Gastrocnemius medialis (tissue), 4 donors: ENCODE data around the gene UCK2. TPM values are rescaled to one million over a fixed set of nuclear protein-coding genes. Genes with fewer than 3 reads are reported as not detected.
A peak's percentile ranks its signal among the peaks of the same experiment; 100 is the strongest.

Experiments used
- ATAC-seq, 2 donors: fragments of 150-250 bp; one replicate each; pipeline ENCODE4 v1.9.1; 2016
- DNase-seq, 2 donors: peaks; one replicate each; pipeline ENCODE4 v3.0.0-alpha.2; 2019
- H3K27ac ChIP-seq, 4 donors: fragments of 200-600 bp; sonication (generic); 1 replicate in 1 of 4; 2 replicates in 3 of 4; pipeline ENCODE4 v1.5.1; 2016 to 2018; ENCODE audit warnings: mild to moderate bottlenecking in 2 of 4, moderate library complexity in 1 of 4
- H3K27me3 ChIP-seq, 3 donors: fragments of 200-600 bp; sonication (generic) in 2 of 3; 1 replicate in 1 of 3; 2 replicates in 2 of 3; pipeline versions ENCODE4 v1.5.1 to v1.6.0; 2016 to 2019; ENCODE audit warnings: mild to moderate bottlenecking in 1 of 3, moderate library complexity in 1 of 3
- H3K36me3 ChIP-seq, 2 donors: fragments of 200-600 bp; sonication (generic) in 1 of 2; one replicate each; pipeline ENCODE4 v1.5.1; 2017 to 2018
- H3K4me1 ChIP-seq, 2 donors: fragments of 200-600 bp; sonication (generic) in 1 of 2; one replicate each; pipeline ENCODE4 v1.5.1; 2016 to 2017; ENCODE audit warnings: mild to moderate bottlenecking in 2 of 2
- H3K4me3 ChIP-seq, 4 donors: fragments of 200-600 bp; sonication (generic) in 3 of 4; 1 replicate in 1 of 4; 2 replicates in 3 of 4; pipeline ENCODE4 v1.5.1; 2016 to 2019; ENCODE audit warnings: mild to moderate bottlenecking in 2 of 4
- H3K9me3 ChIP-seq, 3 donors: fragments of 200-600 bp; sonication (generic) in 2 of 3; 1 replicate in 1 of 3; 2 replicates in 2 of 3; pipeline ENCODE4 v1.5.1; 2016 to 2019
- POLR2A ChIP-seq, 2 donors: fragments of 450-650 bp; IDR thresholded peaks; one replicate each; pipeline ENCODE4 v1.6.1; 2017; ENCODE audit warnings: antibody characterized with exemption in 2 of 2, mild to moderate bottlenecking in 2 of 2, moderate library complexity in 2 of 2
- in situ Hi-C, 4 donors: fragments of 200-750 bp; cut with MboI; loops; one replicate each; pipeline versions ENCODE4 v1.15.0 to v1.8.0; 2017; ENCODE audit warnings: low sequenced_read_pairs in 4 of 4
- intact Hi-C: fragments of 100-400 bp; cut with DNase I; formaldehyde crosslinking; loops from one replicate; pipeline ENCODE4 v1.15.1; 2023; ENCODE audit warnings: low total_unique reads
- total RNA-seq, 4 donors: library from RNA; depleted of rRNA; stranded (reverse); fragments of >200 nt; gene quantifications; one replicate each; pipeline versions ENCODE4 v1.1.0 to v1.2.3, GENCODE V29; 2016
- TF ChIP-seq, protein P1 (sequence below), 5 experiments: fragments of 450-650 bp in 3 of 5; fragments of 200-600 bp in 2 of 5; sonication (generic) in 2 of 5; IDR thresholded peaks in 4 of 5; conservative IDR thresholded peaks in 1 of 5; 1 replicate in 4 of 5; 2 replicates in 1 of 5; pipeline ENCODE4 v1.5.1; 2016 to 2019; ENCODE audit warnings: antibody characterized with exemption in 5 of 5, mild to moderate bottlenecking in 3 of 5, moderate library complexity in 3 of 5

Gene UCK2
- total RNA-seq, 4 donors from 2014 or later, result 14.0 to 32.7 (median 24.1) TPM

DNA sequence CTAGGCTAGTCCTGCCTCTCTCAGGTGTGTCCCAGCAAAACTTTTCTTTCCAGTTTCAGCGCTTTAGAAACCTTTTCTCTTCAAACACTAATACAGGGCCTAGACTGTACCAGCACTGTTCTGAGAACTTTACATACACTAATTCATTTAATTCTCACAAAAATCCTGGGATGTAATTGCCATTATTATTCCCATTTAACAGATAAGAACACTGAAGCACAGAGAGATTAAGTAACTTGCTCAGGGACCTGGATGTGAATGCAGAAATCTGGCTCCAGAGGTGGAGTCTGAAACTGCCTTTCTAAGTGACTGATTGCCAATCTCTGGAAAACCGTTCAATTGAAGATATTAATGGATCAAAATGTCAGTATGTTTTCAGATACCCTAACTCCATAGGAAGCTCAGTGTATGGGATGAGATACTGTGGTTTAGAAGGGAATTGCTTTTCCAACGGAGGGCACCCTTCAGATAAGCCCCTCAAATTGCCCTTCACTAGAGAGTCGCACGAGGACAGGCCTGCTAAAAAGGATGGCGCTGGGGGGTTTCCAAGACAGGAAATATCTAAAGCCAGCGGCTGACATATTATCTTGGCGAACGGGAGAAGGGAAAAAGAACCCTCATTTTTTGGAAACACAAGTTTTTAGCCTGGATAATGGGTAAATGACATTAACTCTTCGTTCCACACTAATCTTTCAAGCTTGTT is 698 bp upstream of the UCK2 start:
- TF ChIP-seq POLR2A (IDR thresholded peaks at IDR 0.05), result no peak
- TF ChIP-seq, protein P1, sequence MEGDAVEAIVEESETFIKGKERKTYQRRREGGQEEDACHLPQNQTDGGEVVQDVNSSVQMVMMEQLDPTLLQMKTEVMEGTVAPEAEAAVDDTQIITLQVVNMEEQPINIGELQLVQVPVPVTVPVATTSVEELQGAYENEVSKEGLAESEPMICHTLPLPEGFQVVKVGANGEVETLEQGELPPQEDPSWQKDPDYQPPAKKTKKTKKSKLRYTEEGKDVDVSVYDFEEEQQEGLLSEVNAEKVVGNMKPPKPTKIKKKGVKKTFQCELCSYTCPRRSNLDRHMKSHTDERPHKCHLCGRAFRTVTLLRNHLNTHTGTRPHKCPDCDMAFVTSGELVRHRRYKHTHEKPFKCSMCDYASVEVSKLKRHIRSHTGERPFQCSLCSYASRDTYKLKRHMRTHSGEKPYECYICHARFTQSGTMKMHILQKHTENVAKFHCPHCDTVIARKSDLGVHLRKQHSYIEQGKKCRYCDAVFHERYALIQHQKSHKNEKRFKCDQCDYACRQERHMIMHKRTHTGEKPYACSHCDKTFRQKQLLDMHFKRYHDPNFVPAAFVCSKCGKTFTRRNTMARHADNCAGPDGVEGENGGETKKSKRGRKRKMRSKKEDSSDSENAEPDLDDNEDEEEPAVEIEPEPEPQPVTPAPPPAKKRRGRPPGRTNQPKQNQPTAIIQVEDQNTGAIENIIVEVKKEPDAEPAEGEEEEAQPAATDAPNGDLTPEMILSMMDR (IDR thresholded peaks at IDR 0.05 in 4 of 5, conservative IDR thresholded peaks at IDR 0.05 in 1 of 5), result no peak
- no peaks in the 10 kb centered on the region for H3K9me3 ChIP-seq
- peak overlapping the region; percentile 87 to 97 (median 96) for H3K27ac ChIP-seq
- DNase-seq (no peak), ATAC-seq (no peak)
- H3K27me3 ChIP-seq, result no peaks in the 10 kb centered on the region
- H3K4me1 ChIP-seq, result peaks cover 8 to 9% of the 10 kb centered on the region in 2 donors
- no peaks in the 10 kb centered on the region for H3K36me3 ChIP-seq
- intact Hi-C loops (loop anchor here (2.0 to 10.0 kb wide), 5 partner anchors 59 to 442 kb away; partner anchors contain the start of genes ALDH9A1 and TMCO1), in situ Hi-C loops (loop anchor here in 3 of 4 donors (10.0 kb wide), 2 partner anchors 78 to 88 kb away; no protein-coding TSS in a partner anchor)
- peak overlapping the region; percentile 78 to 99 (median 85) for H3K4me3 ChIP-seq

DNA sequence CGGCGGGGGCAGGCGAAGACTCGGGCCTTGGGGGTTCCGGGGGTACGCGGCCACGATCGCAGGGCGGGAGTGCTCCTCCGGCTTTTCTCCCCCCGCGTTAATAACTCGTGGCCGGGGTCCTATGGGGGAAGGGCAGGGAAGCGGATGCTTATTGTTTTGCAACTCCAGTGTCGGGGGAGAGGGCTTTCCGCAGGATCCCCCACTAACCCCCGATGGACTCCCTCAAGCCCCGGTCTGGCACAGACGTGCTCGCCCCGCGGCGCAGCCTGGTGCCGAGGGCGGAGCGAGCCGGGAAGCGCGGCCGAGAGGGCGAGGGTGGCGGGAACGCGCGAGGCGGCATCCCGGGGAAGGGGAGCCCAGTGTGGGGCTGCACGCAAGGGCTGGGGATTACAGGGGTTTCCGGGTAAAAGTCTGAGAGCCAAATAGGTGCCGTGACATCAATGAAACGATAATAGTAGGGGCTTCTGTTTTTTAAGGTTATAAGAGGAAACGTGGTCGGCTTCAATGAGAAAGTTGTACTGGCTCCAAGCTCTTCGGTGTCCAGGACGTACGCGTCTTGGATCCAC is 772 bp downstream of the UCK2 start:
- DNase-seq (peak in 1 of 2 donors; percentile 31), ATAC-seq (peak; percentile 45)
- intact Hi-C loops, result loop anchor here (2.0 to 10.0 kb wide), 4 partner anchors 29 to 443 kb away; partner anchors contain the start of genes ALDH9A1 and TMCO1

DNA sequence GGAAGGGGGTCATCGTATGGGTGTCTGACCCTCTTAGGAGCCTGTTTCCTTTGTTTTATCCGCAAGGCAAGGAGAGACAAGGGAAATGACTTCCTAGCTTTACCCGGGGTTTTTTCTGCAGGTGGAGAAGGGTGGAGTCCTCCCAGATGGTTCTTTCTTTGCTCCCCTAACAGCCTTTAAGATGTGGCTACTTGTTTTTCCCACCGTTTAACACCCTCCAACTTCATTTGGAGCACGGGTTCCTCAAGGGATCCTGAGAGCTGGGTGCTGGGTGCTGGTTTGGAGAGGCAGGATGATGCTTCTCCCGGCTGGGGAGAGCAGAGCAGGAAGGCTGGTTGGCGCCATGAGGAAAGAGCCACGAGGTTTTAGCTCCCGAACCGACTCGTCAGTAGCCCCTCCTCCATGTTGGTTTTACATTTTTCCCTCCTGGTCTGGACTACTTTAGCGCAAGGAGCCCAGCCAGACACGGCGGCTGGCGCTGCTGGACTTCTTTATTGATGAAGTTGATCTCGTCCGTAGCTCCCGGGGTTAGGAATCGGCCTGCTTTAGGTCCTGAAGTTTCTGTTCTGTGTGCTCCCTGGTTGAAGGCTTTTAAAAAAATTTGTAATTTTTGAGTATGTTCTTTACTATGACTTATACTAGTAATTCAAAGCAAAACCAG is 1.4 kb downstream of the UCK2 start:
- in situ Hi-C loops, result loop anchor here in 3 of 4 donors (10.0 kb wide), 2 partner anchors 76 to 86 kb away; no protein-coding TSS in a partner anchor
- TF ChIP-seq POLR2A (IDR thresholded peaks at IDR 0.05), result peak in 1 of 2 donors; percentile 21
- TF ChIP-seq, protein P1 (IDR thresholded peaks at IDR 0.05 in 4 of 5, conservative IDR thresholded peaks at IDR 0.05 in 1 of 5), result no peak
- peak; percentile 23 to 35 for DNase-seq

More for the DNA sequence above, 772 bp downstream of the UCK2 start:
- no peaks in the 10 kb centered on the region for H3K27me3 ChIP-seq
- no peak for TF ChIP-seq POLR2A (IDR thresholded peaks at IDR 0.05)
- TF ChIP-seq, protein P1 (IDR thresholded peaks at IDR 0.05 in 4 of 5, conservative IDR thresholded peaks at IDR 0.05 in 1 of 5), result peak in 1 of 5 experiments; percentile 4
- in situ Hi-C loops, result loop anchor here in 3 of 4 donors (10.0 kb wide), 2 partner anchors 77 to 87 kb away; no protein-coding TSS in a partner anchor
- peak overlapping the region; percentile 87 to 97 (median 96) for H3K27ac ChIP-seq
- H3K4me3 ChIP-seq, result peak overlapping the region; percentile 78 to 99 (median 85)
- H3K9me3 ChIP-seq, result no peaks in the 10 kb centered on the region
- H3K36me3 ChIP-seq, result no peaks in the 10 kb centered on the region
- H3K4me1 ChIP-seq, result peaks cover 8 to 10% of the 10 kb centered on the region in 2 donors

DNA sequence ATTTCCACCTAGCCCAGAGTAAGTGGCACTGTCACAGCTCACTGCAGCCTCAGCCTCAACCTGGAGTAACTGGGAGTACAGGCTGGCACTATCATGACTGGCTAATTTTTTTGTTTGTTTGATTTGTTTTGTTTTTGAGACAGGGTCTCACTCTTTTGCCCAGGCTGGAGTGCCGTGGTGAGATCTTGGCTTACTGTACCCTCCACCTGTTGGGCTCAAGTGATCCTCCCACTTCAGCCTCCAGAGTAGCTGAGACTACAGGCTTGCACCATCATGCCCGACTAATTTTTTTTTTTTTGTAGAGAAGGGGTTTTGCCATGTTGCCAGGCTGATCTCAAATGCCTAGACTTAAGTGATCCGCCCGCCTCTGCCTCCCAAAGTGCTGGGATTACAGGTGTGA is 2.5 kb downstream of the UCK2 start:
- DNase-seq, result no peak
- Histone ChIP-seq H3K27ac (peak overlapping the region in 3 of 4 donors; percentile 87 to 97 (median 97)), H3K9me3 (no peaks in the 10 kb centered on the region), H3K4me1 (peaks cover 8 to 18% of the 10 kb centered on the region in 2 donors), H3K36me3 (no peaks in the 10 kb centered on the region), H3K4me3 (no peak overlapping the region), H3K27me3 (no peaks in the 10 kb centered on the region)
- in situ Hi-C loops (loop anchor here in 3 of 4 donors (10.0 kb wide), 2 partner anchors 75 to 85 kb away; no protein-coding TSS in a partner anchor), intact Hi-C loops (loop anchor here (1.0 to 10.0 kb wide), 5 partner anchors 27 to 445 kb away; partner anchors contain the start of genes ALDH9A1 and TMCO1)
- ATAC-seq, result no peak
- TF ChIP-seq, protein P1 (IDR thresholded peaks at IDR 0.05 in 4 of 5, conservative IDR thresholded peaks at IDR 0.05 in 1 of 5), result no peak
- no peak for TF ChIP-seq POLR2A (IDR thresholded peaks at IDR 0.05)

More for the DNA sequence above, 1.4 kb downstream of the UCK2 start:
- no peaks in the 10 kb centered on the region for H3K36me3 ChIP-seq
- peak overlapping the region; percentile 78 to 99 (median 85) for H3K4me3 ChIP-seq
- H3K9me3 ChIP-seq, result no peaks in the 10 kb centered on the region
- peak overlapping the region; percentile 87 to 97 (median 96) for H3K27ac ChIP-seq
- ATAC-seq, result peak; percentile 40 to 47
- intact Hi-C loops, result loop anchor here (1.0 to 10.0 kb wide), 5 partner anchors 28 to 444 kb away; partner anchors contain the start of genes ALDH9A1 and TMCO1
- H3K4me1 ChIP-seq, result peaks cover 8 to 15% of the 10 kb centered on the region in 2 donors
- H3K27me3 ChIP-seq, result no peaks in the 10 kb centered on the region
